Measurements from ENCODE around the gene EME2.

The EME2 gene

DNA sequence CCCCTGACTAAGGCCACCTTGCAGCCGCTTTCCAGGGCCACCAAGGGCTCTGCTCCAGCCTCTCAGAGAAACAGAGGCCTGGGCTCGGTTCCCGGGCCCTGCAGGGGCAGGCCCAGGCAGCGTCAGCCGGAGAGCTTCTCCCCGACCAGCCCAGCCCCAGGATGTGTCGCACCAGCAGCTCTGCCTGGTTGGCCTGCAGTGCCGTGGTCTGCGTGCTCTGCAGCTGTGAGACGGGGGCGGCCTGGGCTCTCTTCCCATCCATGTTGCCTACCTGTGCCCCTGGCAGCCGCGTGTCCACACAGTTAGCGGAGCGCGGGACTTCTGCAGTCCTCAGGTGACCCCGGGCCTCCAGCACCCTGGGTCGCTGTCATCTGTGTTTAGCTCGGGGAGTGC lies 16.1 kb downstream of the EME2 start:
- ATAC-seq = no peak
- TF ChIP-seq ZFP3 (CRISPR knock-in tag; IDR thresholded peaks at IDR 0.05) (no peak), TCF4 (CRISPR knock-in tag; IDR thresholded peaks at IDR 0.05; ENCODE audit: borderline replicate concordance) (no peak), ESRRG (CRISPR knock-in tag; IDR thresholded peaks at IDR 0.05) (no peak)

DNA sequence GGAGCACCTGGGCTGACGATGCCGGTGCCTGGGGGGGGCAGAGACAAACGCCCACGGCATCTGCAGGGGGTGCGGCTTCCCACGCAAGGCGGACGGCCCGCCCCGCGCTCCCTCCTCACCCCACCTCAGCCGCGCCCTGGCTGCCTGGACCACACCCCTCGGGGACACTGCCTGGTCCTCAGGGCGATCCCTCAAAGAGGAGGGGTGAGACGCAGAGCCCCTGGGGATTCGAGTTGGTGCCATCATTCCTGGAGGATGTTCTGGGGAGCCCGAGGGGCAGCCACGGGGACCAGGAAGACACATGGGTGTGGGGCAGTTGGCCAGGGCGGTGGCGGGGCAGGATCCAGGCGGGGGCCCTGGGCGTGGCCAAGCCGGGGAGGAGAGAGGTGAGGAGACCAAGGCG lies 17.0 kb downstream of the EME2 start:
- TF ChIP-seq ISL1 (CRISPR knock-in tag; IDR thresholded peaks at IDR 0.05) (no peak), ZNF70 (CRISPR knock-in tag; IDR thresholded peaks at IDR 0.05) (no peak), ARNTL (CRISPR knock-in tag; IDR thresholded peaks at IDR 0.05; ENCODE audit: borderline replicate concordance, low read depth) (no peak)
- ATAC-seq = no peak

DNA sequence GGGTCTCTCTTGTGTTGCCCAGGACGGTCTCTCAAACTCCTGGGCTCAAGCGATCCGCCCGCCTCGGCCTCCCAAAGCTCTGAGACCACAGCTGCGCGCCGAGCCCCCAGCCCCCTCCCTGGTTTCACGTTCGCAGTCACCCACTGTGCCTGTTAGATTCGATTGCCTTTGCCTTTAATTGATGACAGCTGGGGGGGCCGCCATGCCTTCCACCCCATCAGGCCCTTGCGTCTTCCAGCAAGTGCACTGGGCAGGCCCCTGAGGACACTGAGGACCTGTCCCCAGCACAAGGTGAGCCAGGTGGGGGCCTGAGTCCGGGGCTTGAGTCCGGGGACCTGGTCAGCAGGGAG lies 17.6 kb downstream of the EME2 start:
- TF ChIP-seq OSR1 (CRISPR knock-in tag; IDR thresholded peaks at IDR 0.05) (no peak), TCF4 (CRISPR knock-in tag; IDR thresholded peaks at IDR 0.05; ENCODE audit: borderline replicate concordance) (no peak), RARB (CRISPR knock-in tag; IDR thresholded peaks at IDR 0.05) (no peak), ISL1 (CRISPR knock-in tag; IDR thresholded peaks at IDR 0.05) (no peak), TOX (CRISPR knock-in tag; IDR thresholded peaks at IDR 0.05; ENCODE audit: borderline replicate concordance) (no peak), ESRRG (CRISPR knock-in tag; IDR thresholded peaks at IDR 0.05) (no peak), ZNF70 (CRISPR knock-in tag; IDR thresholded peaks at IDR 0.05) (no peak)
- TF ChIP-seq, protein P1, sequence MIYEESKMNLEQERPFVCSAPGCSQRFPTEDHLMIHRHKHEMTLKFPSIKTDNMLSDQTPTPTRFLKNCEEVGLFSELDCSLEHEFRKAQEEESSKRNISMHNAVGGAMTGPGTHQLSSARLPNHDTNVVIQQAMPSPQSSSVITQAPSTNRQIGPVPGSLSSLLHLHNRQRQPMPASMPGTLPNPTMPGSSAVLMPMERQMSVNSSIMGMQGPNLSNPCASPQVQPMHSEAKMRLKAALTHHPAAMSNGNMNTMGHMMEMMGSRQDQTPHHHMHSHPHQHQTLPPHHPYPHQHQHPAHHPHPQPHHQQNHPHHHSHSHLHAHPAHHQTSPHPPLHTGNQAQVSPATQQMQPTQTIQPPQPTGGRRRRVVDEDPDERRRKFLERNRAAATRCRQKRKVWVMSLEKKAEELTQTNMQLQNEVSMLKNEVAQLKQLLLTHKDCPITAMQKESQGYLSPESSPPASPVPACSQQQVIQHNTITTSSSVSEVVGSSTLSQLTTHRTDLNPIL (CRISPR knock-in tag; IDR thresholded peaks at IDR 0.05; ENCODE audit: low read depth) = no peak
- TF ChIP-seq, protein P2, sequence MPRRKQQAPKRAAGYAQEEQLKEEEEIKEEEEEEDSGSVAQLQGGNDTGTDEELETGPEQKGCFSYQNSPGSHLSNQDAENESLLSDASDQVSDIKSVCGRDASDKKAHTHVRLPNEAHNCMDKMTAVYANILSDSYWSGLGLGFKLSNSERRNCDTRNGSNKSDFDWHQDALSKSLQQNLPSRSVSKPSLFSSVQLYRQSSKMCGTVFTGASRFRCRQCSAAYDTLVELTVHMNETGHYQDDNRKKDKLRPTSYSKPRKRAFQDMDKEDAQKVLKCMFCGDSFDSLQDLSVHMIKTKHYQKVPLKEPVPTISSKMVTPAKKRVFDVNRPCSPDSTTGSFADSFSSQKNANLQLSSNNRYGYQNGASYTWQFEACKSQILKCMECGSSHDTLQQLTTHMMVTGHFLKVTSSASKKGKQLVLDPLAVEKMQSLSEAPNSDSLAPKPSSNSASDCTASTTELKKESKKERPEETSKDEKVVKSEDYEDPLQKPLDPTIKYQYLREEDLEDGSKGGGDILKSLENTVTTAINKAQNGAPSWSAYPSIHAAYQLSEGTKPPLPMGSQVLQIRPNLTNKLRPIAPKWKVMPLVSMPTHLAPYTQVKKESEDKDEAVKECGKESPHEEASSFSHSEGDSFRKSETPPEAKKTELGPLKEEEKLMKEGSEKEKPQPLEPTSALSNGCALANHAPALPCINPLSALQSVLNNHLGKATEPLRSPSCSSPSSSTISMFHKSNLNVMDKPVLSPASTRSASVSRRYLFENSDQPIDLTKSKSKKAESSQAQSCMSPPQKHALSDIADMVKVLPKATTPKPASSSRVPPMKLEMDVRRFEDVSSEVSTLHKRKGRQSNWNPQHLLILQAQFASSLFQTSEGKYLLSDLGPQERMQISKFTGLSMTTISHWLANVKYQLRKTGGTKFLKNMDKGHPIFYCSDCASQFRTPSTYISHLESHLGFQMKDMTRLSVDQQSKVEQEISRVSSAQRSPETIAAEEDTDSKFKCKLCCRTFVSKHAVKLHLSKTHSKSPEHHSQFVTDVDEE (CRISPR knock-in tag; IDR thresholded peaks at IDR 0.05) = no peak
- TF ChIP-seq, protein P3, sequence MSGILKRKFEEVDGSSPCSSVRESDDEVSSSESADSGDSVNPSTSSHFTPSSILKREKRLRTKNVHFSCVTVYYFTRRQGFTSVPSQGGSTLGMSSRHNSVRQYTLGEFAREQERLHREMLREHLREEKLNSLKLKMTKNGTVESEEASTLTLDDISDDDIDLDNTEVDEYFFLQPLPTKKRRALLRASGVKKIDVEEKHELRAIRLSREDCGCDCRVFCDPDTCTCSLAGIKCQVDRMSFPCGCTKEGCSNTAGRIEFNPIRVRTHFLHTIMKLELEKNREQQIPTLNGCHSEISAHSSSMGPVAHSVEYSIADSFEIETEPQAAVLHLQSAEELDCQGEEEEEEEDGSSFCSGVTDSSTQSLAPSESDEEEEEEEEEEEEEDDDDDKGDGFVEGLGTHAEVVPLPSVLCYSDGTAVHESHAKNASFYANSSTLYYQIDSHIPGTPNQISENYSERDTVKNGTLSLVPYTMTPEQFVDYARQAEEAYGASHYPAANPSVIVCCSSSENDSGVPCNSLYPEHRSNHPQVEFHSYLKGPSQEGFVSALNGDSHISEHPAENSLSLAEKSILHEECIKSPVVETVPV (CRISPR knock-in tag; IDR thresholded peaks at IDR 0.05) = no peak

DNA sequence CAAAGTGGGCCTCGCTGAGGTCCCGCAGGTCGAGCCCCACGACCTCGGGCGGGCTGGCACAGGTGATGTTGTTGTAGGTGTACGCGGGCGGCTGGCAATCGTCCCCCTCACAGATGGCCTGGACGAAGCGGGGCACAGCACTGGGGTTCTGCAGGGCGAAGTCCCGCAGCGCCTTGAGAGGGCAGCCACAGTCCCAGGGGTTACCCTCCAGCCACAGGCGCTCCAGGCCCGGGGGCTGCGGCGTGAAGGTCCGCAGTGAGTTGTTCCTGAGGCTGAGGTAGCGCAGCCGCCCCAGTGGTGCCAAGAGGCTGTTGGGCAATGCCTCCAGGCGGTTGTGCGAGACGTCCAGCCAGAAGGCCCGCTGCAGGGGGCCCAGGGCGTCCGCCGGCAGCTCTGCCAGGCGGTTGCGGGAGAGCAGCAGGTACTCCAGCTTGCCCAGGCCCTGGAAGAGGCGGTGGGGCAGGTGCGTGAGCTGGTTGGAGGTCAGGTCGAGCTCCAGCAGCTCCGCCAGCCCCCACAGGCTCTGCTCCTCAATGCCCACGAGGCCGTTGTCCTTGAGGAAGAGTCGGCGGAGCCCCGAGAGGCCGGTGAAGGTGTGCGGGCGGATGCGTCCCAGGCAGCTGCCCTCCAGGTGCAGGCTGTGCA lies 18.1 kb downstream of the EME2 start:
- ATAC-seq = no peak
- TF ChIP-seq CSDC2 (CRISPR knock-in tag; IDR thresholded peaks at IDR 0.05) = no peak
- TF ChIP-seq SNAI2 (CRISPR knock-in tag; IDR thresholded peaks at IDR 0.05) = no peak
- TF ChIP-seq ZFP3 (CRISPR knock-in tag; IDR thresholded peaks at IDR 0.05) = no peak
- TF ChIP-seq ARNTL (CRISPR knock-in tag; IDR thresholded peaks at IDR 0.05; ENCODE audit: borderline replicate concordance, low read depth) = no peak
- TF ChIP-seq OSR1 (CRISPR knock-in tag; IDR thresholded peaks at IDR 0.05) = no peak
- TF ChIP-seq, protein P3 (CRISPR knock-in tag; IDR thresholded peaks at IDR 0.05) = no peak
- TF ChIP-seq, protein P4, sequence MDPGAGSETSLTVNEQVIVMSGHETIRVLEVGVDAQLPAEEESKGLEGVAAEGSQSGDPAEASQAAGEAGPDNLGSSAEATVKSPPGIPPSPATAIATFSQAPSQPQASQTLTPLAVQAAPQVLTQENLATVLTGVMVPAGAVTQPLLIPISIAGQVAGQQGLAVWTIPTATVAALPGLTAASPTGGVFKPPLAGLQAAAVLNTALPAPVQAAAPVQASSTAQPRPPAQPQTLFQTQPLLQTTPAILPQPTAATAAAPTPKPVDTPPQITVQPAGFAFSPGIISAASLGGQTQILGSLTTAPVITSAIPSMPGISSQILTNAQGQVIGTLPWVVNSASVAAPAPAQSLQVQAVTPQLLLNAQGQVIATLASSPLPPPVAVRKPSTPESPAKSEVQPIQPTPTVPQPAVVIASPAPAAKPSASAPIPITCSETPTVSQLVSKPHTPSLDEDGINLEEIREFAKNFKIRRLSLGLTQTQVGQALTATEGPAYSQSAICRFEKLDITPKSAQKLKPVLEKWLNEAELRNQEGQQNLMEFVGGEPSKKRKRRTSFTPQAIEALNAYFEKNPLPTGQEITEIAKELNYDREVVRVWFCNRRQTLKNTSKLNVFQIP (CRISPR knock-in tag; IDR thresholded peaks at IDR 0.05; ENCODE audit: borderline replicate concordance, low read depth) = no peak
- no peak for TF ChIP-seq TCF4 (CRISPR knock-in tag; IDR thresholded peaks at IDR 0.05; ENCODE audit: borderline replicate concordance)
- TF ChIP-seq ZNF70 (CRISPR knock-in tag; IDR thresholded peaks at IDR 0.05) = no peak
- no peak for TF ChIP-seq RARB (CRISPR knock-in tag; IDR thresholded peaks at IDR 0.05)
- TF ChIP-seq ZFP30 (CRISPR knock-in tag; IDR thresholded peaks at IDR 0.05) = no peak
- no peak for TF ChIP-seq BACH2 (CRISPR knock-in tag; IDR thresholded peaks at IDR 0.05; ENCODE audit: borderline replicate concordance)
- TF ChIP-seq, protein P2 (CRISPR knock-in tag; IDR thresholded peaks at IDR 0.05) = no peak
- TF ChIP-seq, protein P1 (CRISPR knock-in tag; IDR thresholded peaks at IDR 0.05; ENCODE audit: low read depth) = no peak

More for the DNA sequence above, 17.6 kb downstream of the EME2 start:
- ATAC-seq = no peak

All from SK-N-SH treated with all-trans-retinoic acid at 6 μM for 48 hours (cell line).